ENCODE results near the gene GPSM3.
A peak's percentile ranks its signal among the peaks of the same experiment; 100 is the strongest.
"Not testable (repeated sequence)": the region's sequence is repeated elsewhere in the genome, so short reads cannot be mapped to it uniquely, and the experiment has no call there.

GPSM3 gene

GRCh38 chr6:32149932-32150870 lies 42.2 kb downstream of the GPSM3 start:
- no peak for DNase-seq (ENCODE audit: low spot score)

DNA sequence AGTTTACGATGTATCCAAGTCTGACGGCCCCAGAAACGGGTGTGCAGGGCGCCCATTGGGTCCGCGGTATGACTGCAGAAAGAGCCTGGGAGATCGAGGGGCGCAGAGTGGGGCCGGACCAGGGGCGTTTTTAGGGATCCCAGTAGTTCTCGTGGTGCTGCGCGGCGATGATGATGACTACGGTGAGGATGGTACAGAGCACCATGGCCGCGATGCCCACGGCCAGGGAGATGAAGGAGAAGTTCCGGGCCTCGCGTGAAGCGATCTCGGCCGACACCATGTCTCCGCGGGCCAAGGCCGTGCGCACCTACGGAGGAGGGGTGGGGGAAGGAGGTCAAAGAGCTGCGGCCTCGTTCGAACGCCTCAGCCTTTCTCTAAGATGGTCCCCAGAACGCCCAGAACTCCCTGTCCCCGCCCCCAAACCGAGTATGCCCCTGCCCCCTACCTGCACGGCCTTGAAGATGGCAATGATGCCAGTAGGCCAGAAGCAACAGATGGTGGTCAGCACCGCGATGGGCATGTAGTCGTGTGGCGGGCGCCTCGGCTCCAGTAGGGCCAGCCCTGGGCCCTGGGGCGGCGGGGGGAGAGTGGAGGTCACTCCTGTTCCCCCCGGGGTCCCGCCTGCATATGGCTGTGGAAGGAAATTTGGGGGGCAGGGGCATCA lies 43.2 kb downstream of the GPSM3 start:
- no peak for DNase-seq (ENCODE audit: low spot score)

- peak; percentile 77 for DNase-seq (ENCODE audit: low spot score)
These were observed 44.0 kb downstream of the GPSM3 start for GRCh38 chr6:32148289-32149091.

GRCh38 chr6:32147401-32148132 lies 44.9 kb downstream of the GPSM3 start:
- no peak for DNase-seq (ENCODE audit: low spot score)

DNA sequence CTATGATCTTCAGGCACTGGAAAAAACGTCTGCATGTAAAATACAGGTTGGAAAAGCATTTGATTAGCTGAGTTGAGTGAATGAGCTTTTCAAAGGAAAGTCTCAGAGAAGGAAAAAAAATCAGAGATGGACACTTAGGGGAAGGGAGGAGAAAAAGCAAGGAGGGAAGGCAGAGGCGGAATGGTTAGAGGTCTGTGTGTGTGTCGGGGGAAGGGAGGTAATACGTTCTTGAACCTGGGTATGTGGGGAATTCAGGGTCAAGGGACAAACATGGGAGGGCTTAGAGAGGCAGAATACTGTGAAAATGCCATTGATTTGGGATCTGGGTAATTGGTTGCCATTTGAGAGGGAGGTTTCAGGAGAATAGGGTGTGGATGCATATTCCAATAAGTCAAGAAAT lies 45.8 kb downstream of the GPSM3 start:
- DNase-seq (ENCODE audit: low spot score) = no peak

- no peak for DNase-seq (ENCODE audit: low spot score)
These were observed 46.2 kb downstream of the GPSM3 start for GRCh38 chr6:32146287-32146686.

GRCh38 chr6:32144238-32144637 lies 48.2 kb downstream of the GPSM3 start:
- not testable (repeated sequence) for DNase-seq (ENCODE audit: low spot score)

All from iPS-NIHi11 (cell line).